ENCODE measurements around the gene ABHD12.

GRCh38 chr20:25251558-25251957 lies 139.1 kb downstream of the ABHD12 start:
- TF ChIP-seq POLR2AphosphoS5 (IDR thresholded peaks at IDR 0.05; ENCODE audit: low read depth): no peak
- TF ChIP-seq, protein P1, sequence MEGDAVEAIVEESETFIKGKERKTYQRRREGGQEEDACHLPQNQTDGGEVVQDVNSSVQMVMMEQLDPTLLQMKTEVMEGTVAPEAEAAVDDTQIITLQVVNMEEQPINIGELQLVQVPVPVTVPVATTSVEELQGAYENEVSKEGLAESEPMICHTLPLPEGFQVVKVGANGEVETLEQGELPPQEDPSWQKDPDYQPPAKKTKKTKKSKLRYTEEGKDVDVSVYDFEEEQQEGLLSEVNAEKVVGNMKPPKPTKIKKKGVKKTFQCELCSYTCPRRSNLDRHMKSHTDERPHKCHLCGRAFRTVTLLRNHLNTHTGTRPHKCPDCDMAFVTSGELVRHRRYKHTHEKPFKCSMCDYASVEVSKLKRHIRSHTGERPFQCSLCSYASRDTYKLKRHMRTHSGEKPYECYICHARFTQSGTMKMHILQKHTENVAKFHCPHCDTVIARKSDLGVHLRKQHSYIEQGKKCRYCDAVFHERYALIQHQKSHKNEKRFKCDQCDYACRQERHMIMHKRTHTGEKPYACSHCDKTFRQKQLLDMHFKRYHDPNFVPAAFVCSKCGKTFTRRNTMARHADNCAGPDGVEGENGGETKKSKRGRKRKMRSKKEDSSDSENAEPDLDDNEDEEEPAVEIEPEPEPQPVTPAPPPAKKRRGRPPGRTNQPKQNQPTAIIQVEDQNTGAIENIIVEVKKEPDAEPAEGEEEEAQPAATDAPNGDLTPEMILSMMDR (IDR thresholded peaks at IDR 0.05; ENCODE audit: insufficient read depth, low read length): no peak
- TF ChIP-seq REST (IDR thresholded peaks at IDR 0.05; ENCODE audit: insufficient replicate concordance, low read depth): no peak
